Stimulated activated CD4-positive, alpha-beta T cell treated with anti-CD3 and anti-CD28 coated beads, Interleukin-1b, Interleukin-23, amount 100 ng/mL, for 4 hours (primary cell): ENCODE results near the gene U2AF2.
"Not testable (repeated sequence)": the region's sequence is repeated elsewhere in the genome, so short reads cannot be mapped to it uniquely, and the experiment has no call there.

ENCODE experiments used
- DNase-seq, 2 donors: peaks; one replicate each; pipeline ENCODE4 v3.0.0-alpha.2; 2020; ENCODE audit warnings: low read depth in 2 of 2

U2AF2 gene

DNA sequence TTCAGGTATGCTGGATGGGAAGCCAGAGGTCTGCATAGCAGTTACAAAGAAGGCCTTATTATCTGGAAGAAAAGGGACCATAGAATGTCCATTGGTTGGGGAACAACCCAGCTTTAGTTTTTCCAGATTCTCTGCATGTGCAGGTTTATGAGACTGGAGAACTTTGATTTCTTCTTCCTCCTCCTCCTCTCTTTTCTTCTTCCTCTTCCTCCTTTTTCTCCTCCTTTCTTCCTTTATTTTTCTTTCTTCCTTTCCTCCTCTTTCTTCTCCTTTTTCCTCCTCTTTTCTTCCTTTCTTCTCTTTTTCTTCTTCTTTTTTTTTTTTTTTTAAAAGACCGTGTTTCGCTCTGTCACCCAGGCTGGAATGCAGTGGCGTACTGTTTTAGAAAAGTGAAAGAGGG, 51.1 kb downstream of the U2AF2 start:
- DNase-seq = no peak

DNA sequence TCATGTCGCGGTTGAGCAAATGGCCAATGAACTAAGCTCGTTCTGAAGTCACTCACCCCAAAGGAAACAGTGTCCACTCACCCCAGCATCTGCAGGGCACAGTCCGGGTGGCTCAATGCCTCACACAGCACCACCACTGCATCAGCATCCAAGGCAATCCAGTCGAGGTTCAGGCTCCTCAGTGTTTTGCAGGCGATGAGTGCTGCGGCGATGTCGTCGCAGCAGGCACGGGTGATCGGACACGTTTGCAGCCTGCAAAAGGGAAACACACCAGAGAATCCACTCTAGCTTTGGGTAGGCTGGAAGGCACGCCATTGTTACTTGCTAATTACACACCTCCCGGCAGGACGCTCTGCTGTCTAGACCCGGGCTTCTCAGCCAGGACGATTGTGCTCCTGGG, 56.9 kb downstream of the U2AF2 start:
- DNase-seq = no peak

DNA sequence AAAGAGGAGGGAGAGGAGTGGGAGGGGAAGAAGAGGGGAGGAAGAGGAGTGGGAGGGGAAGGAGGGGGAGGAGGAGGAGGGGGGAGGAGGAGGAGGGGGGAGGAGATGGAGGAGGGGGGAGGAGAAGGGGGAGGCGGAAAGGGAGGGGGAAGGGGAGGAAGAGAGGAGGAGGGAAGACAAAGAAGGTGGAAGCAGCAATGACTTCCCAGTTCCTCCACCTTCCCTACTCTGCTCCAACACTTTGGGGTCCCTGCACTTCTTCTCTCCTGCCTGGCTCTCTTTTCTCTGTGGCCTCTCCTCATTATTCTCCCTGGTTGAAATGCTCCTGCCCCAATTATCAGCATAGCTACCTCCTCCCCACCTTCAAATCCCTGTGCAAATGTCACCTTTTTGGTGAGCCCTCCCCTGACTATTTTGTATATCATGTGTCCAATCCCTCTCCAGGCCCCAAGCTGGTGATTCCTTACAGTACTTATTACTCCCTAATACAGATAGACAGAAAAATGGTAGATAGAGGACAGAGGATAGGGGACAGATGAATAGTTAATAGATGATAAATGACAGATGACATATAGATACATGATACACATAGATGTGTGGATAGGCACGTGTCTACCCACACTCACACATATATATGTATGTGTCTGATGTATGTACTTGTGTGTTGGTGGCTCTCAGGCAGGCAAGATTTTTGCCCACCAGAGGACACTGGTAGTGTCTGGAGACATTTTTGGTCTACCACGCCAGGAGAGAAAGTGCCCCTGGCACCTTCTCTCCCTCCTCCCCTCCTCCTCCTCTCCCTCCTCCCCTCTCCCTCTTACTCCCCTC, 58.2 kb downstream of the U2AF2 start:
- no peak for DNase-seq

GRCh38 chr19:55716531-55716930, 61.7 kb downstream of the U2AF2 start:
- DNase-seq = no peak

- no peak for DNase-seq
These were observed 62.4 kb downstream of the U2AF2 start for GRCh38 chr19:55717251-55717650.

DNA sequence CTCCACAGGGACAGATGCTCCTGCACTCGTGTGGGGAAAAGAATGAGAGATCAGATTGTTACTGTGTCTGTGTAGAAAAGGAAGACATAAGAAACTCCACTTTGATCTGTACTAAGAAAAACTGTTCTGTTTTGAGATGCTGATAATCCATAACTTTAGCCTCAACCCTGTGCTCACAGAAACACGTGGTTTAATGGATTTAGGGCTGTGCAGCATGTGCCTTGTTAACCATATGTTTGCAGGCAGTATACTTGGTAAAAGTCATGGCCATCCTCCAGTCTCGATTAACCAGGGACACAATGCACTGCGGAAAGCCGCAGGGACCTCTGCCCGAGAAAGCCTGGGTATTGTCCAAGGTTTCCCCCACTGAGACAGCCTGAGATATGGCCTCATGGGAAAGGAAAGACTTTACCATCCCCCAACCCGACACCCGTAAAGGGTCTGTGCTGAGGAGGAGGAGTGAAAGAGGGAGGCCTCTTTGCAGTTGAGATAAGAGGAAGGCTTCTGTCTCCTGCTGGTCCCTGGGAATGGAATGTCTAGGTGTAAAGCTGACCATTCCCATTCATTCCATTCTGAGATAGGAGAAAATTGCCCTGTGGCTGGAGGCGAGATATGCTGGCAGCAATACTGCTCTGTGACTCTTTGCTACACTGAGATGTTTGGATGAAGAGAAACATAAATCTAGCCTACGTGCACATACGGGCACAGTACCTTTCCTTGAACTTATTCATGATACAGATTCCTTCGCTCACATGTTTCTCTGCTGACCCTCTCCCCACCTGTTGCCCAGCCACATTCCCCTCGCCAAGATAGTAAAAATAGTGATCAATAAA, 63.3 kb downstream of the U2AF2 start:
- DNase-seq = not testable (repeated sequence)

GRCh38 chr19:55720214-55720746, 65.4 kb downstream of the U2AF2 start:
- no peak for DNase-seq

- no peak for DNase-seq
These were observed 66.0 kb downstream of the U2AF2 start for GRCh38 chr19:55720801-55721200.

DNA sequence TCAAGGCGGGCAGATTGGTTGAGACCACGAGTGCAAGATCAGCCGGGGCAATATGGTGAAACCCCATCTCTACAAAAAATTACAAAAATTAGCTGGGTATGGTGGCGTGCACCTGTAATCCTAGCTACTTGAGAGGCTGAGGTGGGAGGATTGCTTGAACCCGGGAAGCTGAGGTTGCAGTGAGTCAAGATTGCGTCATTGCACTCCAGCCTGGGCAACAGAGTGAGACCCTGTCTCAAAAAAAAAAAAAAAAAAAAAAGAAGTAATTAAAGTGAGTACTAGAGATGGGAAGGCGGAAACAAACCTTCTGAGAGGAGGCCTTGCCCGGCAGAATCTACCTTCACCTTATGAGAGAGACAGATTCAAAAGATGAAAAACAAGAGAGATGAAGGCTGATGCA, 68.7 kb downstream of the U2AF2 start:
- DNase-seq = no peak
